Dedifferentiated amniotic fluid mesenchymal stem cell (primary cell): ENCODE data around the gene MUSTN1.

Experiments used
- DNase-seq: peaks from one replicate; pipeline ENCODE4 v3.0.0-alpha.2; 2016; ENCODE audit errors: extremely low spot score

Gene MUSTN1

DNA sequence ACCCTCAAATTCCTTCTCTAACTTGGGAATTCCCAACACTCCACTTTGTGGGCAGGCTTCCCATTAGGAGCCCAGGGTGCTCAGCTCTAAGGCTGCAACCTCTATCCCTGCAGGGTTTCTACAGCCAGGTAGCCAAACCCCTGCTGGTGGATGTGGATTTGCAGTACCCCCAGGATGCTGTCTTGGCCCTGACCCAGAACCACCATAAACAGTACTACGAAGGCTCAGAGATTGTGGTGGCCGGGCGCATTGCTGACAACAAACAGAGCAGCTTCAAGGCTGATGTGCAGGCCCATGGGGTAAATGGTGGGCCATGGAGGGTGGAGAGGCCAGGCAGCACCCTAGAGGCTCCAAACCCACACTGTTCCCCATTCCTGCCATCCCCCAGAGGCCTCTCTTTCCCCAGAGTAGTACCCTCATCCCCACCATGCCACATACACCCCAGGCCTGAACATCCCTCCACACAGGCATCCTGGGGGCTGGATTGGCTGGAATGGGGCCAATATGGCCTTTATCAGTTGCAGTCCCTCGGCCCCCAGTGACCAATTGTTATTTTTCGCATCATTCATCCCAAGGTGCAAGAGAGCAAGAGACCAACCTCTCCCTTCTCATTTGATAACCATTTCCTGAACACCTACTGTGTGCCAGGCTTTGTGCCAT lies 49.8 kb downstream of the MUSTN1 start:
- no peak for DNase-seq

DNA sequence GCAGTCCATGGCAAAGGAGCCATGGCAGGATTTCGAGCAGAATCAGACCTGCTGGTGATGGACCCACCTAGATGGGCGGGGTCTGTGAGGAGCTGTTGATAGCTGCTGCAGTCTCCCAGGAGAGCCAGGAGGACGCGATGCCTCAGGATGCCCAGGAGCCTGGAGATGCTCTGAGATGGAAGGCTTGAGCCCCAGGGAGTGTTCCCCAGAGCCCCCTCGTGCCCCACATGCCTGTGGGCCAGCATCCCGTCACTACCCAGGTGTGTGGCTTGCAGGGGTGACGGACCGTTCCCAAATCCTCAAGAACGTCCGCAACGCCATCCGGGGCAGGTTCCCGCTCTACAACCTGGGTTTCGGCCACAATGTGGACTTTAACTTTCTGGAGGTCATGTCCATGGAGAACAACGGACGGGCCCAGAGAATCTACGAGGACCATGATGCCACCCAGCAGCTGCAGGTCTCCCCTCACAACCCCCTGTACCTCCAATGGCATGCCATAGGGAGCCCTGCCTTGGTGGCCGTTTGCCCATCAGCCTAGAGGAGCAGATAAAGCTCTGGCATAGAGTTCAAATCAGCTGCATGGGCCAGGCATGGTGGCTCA lies 50.7 kb downstream of the MUSTN1 start:
- DNase-seq, result no peak

DNA sequence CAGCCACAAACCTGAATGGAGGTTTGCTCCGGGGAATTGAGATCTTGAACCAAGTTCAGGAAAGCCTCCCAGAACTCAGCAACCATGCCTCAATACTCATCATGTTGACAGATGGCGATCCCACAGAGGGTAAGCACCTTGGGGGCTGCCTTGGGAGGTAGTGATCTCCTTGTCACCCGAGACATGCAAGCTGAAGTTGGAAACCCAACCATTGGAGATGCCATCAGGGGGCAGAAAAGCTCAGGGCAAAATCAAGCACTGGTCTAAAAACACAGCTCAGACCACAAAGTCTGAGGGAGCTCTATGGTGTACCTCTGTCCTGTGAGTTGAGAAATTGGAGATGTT lies 51.6 kb downstream of the MUSTN1 start:
- DNase-seq, result no peak
